ENCODE results near the gene RAB31.

DNA sequence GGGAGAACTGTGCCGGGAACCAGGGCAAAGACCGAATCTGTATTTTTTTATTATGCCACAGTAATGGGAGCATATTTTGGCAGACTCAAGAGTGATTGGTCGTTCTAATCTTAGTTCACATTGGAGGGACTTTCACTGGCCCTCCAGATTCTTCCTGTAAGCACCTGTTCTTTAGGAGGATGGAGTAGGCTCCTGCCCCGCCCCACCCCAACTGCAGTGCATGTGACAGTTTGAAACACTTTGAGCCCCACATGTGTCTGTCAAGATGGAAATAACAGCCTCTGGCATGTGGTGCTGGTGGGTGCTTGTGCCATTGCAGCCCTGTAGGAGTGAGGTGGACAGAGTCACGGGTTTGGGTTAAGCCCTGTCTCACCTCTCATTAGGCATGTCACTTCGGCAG lies 134.3 kb downstream of the RAB31 start:
- TF ChIP-seq, protein P1, sequence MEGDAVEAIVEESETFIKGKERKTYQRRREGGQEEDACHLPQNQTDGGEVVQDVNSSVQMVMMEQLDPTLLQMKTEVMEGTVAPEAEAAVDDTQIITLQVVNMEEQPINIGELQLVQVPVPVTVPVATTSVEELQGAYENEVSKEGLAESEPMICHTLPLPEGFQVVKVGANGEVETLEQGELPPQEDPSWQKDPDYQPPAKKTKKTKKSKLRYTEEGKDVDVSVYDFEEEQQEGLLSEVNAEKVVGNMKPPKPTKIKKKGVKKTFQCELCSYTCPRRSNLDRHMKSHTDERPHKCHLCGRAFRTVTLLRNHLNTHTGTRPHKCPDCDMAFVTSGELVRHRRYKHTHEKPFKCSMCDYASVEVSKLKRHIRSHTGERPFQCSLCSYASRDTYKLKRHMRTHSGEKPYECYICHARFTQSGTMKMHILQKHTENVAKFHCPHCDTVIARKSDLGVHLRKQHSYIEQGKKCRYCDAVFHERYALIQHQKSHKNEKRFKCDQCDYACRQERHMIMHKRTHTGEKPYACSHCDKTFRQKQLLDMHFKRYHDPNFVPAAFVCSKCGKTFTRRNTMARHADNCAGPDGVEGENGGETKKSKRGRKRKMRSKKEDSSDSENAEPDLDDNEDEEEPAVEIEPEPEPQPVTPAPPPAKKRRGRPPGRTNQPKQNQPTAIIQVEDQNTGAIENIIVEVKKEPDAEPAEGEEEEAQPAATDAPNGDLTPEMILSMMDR (IDR thresholded peaks at IDR 0.05): no peak
- no peak for TF ChIP-seq POLR2A (IDR thresholded peaks at IDR 0.05)
